GM21447 (cell line): ENCODE results near the gene SPAG16.

Experiments
- ATAC-seq: cut with Tn5 transposase; IDR thresholded peaks from one replicate; pipeline ENCODE4 v1.9.1; 2021; ENCODE audit not compliant: unreplicated experiment

Gene SPAG16

DNA sequence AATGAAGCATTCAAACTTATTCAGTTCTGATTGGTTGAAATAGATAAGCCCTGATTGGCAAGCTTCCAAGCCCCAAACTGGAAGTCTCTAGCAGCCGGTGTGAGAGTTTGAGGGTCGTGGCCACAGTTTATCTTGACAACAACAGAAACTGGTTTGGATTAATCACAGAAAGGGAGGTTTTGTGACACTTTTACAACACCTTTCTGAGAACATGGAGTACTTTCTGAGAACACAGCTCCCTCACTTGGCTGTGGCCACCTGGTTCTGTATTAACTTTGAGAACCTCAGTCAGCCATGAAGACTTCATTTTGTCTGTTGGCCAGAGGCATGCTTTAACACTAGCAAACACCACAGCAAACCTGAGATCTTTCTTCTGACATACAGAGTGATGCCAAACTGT is 845.9 kb downstream of the SPAG16 start:
- ATAC-seq: no peak

DNA sequence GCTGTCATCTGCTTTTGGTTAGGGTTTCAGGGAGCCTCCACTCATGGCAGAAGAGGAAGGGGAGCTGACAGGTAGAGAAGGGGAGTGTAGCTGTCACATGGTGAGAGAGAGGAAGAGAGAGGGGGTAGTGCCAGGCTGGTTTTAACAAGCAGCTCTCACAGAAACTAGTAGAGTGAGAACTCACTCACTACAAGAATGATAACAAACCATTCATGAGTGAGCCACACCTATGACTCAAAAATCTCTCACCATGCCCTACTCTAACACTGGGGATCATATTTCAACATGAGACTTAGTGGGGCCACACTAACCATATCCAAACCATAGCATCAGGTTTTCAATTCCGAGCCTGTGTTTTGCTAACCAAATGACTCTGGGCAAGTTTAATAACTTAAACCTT is 851.7 kb downstream of the SPAG16 start:
- no peak for ATAC-seq

DNA sequence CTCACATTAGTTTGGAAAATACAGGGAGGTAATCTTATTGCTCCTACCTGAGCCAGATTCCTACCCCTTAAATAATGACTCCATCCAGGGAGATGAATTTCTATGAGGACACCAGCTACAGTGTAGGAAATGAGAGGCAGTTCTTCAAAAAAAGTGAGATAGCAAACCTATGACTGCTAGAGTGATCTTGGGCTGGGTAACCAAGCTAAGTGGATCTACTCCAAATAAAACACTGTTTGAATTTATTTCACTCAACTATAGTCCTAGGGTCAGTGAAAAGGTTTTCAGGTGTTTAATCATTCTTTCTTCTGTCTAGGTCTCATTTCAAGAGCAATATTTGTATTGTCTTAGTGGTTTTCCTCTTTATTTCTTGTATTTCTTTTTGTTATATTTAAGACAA is 854.5 kb downstream of the SPAG16 start:
- no peak for ATAC-seq

DNA sequence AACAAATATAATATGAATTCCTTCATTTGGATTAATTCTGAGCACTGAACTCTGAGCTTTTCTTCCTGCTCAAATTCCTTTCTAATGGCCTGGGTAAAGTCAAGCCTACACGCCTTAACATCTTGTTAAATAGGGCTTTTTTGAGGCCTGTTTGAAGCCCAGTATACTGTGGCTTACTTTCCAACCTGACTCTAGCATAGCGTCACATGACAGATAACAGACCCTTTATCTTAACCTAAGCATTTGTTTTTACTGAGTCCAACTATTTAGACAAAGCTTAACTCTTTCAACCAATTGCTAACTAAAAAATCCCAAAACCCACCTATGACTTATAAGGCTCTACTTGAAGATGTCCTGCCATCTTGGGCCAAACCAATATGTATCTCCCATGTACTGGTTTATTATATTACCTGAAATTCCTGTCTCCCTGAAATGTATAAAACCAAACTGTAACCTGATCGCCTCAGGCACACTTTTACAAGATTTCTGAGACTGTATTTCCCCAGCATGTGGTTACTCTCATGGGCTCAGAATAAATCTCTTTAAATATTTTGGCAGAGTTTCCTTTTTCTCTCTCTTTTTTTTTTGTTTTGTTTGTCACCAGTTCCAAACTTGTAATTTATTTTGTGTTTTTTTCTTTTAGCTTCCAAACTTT is 855.5 kb downstream of the SPAG16 start:
- ATAC-seq: no peak

DNA sequence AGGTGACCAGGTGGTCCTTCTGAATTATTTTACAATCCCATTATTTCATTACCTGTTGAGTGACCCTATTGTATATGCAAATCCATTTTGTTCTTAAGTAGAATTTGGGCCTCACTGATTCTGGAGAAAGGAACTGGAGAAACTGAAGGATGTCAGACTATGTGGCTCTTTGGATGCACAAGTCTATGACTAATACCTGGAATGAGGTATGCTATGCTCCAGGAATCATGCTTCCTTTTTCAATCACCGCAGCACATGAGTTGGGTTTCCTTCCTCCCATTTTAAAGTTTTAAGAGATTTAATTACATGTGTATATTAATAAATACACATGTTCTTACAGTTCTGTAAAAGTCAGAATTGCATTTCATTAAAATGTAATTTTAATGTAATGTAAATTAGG is 872.7 kb downstream of the SPAG16 start:
- ATAC-seq: no peak

DNA sequence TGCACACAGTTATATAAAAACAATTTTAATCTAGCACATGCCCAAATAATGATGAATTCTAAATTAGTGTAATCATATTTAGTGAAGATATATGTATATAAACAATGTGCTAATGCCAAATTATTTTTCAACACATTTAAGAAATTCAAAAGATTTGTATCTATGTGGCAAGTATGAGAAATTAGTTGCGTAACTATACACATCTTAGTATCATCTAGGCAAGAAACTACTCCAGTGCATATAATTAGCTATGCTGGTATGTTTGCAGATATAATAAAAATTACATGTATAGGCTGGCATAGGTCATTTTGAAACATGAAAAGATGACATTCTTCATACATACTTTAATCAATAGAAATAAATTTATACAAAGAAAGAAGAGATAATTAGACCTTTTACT is 874.6 kb downstream of the SPAG16 start:
- no peak for ATAC-seq

DNA sequence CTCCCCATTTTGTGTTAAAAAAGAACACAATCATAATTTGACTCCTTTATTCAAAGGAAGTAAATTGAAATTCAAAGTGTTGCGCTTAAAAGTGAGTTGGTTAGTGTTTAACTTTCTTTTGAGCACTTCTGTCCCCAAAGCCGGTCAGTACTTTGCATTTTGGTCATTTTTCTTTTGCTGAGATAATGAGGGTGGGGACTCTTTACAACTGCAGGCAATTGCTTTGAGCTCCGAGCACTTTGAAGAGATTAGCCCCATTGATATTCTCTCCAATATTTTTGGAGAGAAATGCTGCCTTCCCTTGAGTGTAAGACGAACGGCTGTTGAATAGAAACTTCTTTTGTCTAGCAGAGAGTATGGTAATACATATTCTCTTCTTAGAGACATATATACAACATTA is 885.0 kb downstream of the SPAG16 start:
- ATAC-seq: no peak

DNA sequence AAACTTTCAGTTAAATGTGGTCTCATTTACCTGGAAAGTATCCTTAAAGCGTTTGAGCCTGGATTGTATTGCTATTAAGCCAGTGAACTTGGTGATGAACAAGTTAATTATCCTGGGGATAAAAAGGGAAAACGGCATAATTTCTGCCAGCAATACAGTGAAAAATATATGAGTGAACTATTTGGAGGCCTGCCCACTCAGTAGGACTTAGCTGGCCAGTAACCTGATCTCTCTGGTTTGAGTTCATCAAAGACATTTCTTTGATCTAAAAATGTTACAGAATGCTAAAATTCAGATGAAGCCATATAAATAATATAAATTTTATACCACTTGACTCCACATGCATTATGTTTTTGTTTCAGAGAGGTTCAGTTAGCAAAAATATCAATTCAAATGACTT is 885.5 kb downstream of the SPAG16 start:
- no peak for ATAC-seq

DNA sequence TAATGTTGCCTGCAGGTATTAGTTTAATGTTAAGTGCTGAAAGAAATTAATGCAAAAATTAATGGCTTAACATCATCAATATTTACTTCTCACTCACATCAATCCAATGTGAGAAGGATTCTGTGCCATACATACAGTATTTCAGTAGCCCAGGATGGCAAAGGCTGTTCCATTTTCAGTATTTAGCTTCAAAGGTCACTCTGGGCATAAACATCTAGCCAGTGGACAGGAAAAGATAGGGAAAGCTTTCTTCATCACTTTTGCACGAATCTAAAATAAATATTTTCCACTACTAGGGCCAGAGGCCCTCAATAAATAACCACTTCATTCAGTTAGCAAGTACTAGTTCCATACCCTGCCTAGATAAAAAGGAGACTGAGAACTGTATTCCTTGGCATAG is 890.3 kb downstream of the SPAG16 start:
- ATAC-seq: no peak

DNA sequence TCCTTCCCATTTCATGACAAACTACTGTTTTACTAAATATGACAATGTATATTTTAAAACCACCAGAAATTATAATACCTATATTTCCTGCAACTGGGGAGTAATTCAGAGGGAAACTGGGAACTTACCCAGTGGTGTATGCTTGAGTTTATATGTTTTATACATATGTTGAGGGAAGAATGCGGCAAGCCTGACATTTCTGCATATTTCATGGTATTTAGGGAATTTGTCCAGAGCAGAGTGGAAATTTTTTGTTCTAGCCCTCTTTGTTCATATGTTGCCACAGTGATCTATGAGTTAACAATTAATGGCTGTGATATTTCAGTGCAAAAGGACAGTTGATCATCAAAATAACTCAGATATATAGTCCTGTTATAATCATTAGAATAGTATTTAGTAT is 895.8 kb downstream of the SPAG16 start:
- no peak for ATAC-seq

DNA sequence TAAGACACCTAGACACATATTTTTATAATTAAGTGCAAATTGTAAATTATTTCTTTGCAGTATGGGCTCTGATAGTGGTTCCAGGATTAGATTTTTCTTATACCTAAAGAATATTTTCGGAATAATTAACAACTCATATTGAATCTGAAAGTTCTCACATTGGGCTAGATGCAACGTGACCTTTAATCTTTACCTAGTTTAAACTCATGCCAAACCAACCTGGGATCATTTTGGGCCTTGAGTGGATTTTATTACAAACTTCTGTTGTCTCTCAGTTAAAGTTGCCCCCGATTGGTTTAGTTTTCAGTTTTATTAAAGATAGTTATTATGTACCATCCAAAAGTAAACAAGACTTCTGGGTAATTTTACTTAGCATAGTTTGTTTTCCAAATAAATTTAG is 896.4 kb downstream of the SPAG16 start:
- ATAC-seq: no peak

DNA sequence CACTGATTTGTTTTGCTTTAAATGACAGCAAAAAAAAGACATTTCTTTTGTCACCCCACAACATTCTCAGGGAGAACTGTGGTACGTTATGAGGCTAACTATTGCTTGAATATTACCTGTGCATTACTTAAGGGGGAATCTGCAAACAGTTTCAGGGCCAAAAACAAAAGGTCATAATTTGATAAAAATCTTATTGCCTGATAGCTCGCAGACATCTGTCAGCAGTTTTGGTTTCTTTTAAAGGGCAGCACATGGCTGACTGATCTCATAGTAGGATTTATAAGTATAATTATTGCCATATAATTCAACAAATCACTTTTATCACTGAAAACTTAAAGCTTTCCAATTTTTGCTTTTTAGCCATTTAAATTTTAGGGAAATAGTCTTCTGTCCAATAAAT is 900.2 kb downstream of the SPAG16 start:
- ATAC-seq: no peak

DNA sequence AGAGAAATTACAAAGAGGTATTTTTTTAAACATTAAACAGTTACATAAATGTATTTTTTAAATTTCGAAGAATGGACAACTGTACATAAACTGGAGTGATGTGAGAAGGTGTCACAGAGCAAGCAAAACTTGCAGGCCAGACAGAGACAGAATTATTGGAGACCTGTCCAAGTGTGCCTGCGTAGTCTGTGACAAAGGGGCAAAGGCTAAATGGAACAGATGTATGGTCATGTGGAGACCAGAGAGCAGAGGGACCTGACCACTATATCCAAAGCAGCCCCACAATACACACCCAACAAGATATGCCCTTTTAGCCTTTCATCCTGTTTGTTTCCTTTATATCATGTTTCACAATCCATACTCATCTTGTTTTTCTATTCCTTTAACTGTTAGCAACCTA is 901.3 kb downstream of the SPAG16 start:
- no peak for ATAC-seq

DNA sequence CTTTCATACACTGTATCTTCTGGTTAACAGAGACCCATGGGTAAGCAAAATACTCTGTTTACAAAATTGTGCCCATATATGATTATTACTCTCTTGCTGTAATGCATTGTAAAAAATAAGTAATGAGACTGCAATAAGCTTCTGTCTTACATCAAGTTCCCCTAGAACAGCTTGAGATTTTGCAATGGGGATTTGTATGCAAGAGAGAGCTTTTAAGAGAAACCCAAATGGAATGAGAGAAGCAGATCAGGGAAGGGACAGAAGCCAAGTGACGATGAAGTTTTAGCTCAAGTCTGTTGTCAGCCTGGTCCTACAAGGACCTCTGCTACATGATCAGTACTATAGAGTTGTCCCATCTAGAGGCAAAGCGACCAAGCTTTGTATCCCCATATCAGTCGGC is 908.4 kb downstream of the SPAG16 start:
- no peak for ATAC-seq

DNA sequence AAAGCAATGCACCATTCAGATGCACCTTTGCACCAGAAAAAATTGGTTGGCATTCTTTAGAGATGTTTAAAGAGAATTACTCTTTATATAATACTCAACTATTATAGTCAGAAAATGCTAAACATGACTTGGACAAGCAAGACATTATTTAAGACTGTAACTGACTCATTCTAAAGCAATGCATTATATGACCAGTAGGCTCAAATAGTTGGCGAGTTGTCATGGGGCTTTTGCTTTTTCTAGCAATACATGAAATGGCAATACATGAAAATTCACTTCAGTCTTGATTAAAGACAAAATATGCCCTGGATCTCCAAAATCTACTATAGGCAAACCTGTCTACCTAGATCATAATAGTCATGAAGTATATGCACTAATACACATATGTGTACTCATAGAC is 909.7 kb downstream of the SPAG16 start:
- no peak for ATAC-seq

DNA sequence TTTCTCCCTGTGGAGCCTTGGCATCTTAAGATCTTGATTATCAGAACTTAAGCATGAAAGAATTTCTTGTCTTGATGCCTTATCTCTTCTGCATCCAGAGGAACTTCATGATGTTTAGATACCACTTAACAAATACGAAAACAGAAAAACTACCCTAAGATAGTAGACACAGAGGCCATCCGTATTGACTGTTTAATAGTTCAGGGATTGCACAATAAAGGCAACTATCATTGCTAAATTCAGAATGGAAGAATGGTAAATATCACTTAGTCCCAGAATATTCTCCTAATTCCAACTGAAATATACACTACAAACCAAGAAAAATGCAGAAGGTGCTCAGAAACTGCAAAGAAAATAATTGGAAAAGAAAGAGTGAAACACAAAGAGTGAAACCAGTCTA is 912.0 kb downstream of the SPAG16 start:
- no peak for ATAC-seq

DNA sequence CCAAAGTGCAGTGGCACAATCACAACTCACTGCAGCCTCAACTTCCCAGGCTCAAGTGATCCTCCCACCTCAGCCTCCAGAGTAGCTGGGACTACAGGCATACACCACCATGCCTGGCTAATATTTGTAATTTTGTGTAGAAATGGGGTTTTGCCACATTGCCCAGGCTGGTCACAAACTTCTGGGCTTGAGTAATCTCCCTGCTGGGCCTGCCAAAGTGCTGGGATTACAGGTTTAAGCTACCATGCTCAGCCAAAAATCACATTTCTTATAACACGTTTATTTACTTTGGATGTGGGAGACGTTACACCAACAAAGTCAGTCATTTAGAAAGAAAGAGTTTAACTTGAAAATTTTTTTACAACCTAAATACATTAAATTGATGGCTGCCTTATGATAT is 917.6 kb downstream of the SPAG16 start:
- no peak for ATAC-seq

DNA sequence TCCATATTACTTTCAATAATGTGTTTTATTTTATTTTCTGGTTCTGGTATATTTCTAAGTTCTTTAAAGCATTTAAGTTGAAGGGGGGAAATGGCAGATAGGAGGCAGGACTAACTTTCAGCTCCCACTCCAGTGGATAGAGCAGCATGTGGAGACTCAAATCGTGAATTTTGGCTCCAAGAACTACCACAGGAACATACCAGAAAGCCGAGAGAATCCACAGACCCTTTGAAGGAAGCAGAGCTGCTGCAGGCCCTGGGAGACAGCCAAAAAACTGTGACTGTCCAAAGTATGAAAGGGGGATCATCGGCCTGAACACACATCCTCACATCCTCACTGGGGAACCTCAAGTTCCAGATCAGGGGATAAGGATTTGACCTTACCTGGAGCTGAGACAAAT is 919.0 kb downstream of the SPAG16 start:
- no peak for ATAC-seq

DNA sequence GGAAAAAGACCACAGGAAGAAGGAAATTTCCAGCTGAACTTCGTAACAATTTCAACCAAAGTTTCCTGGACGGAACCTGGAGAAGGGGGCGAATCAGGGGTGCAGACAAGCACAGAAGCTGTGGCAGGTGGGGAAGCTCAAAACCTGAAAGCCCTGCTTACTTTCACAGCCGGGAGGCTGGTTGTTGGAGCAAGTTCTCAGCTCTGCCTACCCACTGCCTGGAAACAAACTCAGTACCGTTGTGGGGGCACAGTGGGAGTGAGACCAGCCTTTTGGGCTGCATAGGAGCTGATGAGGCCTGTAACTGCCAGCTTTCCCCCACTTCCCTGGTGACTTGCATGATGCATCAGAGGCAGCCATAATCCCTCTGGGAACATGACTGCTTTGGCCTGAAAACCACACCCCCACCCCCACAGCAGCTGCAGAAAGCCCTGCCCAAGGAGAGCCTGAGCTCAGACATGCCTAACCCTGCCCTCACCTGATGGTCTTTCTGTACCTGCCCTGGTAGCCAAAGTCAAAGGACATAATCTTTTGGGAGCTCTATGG is 919.6 kb downstream of the SPAG16 start:
- ATAC-seq: no peak

DNA sequence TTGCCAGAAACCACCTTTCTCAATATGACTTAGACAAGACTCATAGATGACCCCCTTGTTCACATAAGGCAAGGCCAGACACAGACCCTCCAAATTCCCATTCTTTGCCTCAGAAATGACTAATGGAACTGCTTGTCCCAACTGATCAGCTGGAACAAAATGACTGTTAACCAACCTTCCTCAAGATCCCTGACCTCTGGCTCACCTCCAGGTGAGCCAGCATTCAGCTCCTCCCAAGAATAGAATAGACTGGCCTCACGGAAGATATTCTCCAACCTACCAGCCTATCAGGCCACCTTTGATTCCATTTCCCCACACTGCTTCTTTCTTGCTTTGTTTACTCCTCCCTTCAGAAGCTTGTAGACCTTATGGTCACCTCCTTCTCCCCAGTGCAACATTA is 930.8 kb downstream of the SPAG16 start:
- ATAC-seq: no peak

DNA sequence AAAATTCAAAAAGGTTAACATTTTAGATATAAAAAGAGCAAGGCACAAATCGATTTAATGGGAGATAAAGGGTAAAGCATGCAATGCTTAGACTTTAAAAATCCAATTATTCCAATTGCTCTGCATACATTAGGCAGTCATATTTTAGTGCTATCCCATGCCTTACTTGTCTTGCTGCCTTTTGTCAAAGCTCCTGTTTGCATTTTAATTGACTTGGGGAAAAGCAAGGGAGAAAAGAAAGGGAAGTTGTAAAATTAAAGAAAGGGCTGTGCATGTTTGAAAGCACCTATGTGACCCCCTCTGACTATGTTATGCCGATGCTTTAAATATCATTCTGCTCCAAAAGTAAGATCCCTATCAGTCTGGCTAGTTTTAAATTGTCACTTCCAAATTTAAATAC is 932.9 kb downstream of the SPAG16 start:
- ATAC-seq: no peak

DNA sequence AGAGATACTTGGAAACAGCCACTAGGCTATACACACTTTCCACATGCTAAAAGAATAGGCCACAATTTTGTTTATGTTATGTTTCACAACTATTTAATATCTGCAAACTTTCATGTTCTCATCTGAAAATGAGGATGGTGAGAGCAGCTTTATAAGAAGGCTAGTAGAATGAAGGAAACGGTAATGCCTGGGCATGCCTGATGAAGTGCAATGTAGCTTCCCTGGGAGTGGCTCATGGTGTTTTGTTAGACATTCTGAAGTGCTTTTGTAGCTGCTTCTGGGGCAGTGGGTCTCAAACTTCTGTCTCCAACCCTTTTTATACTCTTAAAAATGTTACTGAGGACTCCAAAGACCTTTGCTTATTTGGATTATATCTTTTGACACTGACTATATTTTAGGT is 933.3 kb downstream of the SPAG16 start:
- ATAC-seq: no peak

DNA sequence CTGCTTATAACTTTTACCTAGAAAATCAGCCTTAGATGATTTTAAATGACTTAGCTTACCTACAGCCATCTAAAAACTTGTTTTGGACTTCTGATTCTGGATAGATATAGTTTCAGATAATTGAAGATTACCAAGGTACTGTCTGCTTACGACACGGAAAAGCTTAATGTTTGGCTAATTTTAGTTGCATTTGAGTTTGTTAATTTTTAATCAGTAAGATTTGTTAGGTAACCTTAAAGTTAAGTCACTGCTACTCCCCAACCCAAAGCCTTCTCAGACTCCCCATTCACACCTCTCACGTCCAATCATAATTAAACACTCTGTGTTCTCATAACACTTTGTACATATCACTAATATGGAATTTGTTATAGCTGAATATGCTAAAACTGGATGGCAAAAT is 936.0 kb downstream of the SPAG16 start:
- no peak for ATAC-seq
